Liver (tissue), 3 donors: ENCODE measurements around the gene REPS2.

ENCODE experiments used
- FOXA1 ChIP-seq: IDR thresholded peaks from 2 replicates; pipeline ENCODE4 v1.6.1; 2016; ENCODE audit warnings: antibody characterized with exemption
- GABPA ChIP-seq, 2 donors: IDR thresholded peaks in 1 of 2; conservative IDR thresholded peaks in 1 of 2; 2 replicates each; pipeline ENCODE4 v1.6.1; 2016; ENCODE audit warnings: antibody characterized with exemption in 2 of 2, mild to moderate bottlenecking in 1 of 2, moderate library complexity in 1 of 2
- RAD21 ChIP-seq, 2 donors: IDR thresholded peaks; 2 replicates each; pipeline ENCODE4 v1.6.1; 2016; ENCODE audit warnings: antibody characterized with exemption in 2 of 2, mild to moderate bottlenecking in 2 of 2
- YY1 ChIP-seq: IDR thresholded peaks from 2 replicates; pipeline ENCODE4 v1.6.1; 2016; ENCODE audit warnings: antibody characterized with exemption, mild to moderate bottlenecking
- TF ChIP-seq, protein P1 (sequence below): fragments of 150-350 bp; IDR thresholded peaks from 2 replicates; pipeline ENCODE4 v1.5.1; 2017; ENCODE audit warnings: improper control_type of control experiment, low read depth, low read length; ENCODE audit not compliant: missing input control
- TF ChIP-seq, protein P2 (sequence below): IDR thresholded peaks from 2 replicates; pipeline ENCODE4 v1.6.1; 2016; ENCODE audit warnings: antibody characterized with exemption, mild to moderate bottlenecking
- donor health status: healthy.
- donor health status: healthy.

DNA sequence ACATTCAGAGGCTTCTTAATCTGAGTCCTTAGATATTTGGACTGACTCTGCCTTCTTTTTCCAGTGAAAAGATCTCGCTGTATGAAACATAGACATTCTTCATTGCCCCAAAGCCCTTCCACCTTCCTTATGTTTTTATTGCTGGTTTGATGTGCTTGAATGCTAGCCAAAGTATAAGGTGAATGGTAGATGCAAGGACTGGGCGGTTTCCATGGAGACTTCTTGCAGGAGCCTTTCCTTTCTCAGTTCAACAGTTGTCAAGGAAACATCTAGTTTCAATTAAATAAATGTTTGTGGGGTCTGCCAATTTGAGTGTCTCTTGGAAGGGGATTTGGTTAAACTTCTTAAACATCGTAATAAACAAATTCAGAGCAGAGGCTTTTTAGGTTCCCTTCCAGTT is 46.0 kb downstream of the REPS2 start:
- TF ChIP-seq, protein P1, sequence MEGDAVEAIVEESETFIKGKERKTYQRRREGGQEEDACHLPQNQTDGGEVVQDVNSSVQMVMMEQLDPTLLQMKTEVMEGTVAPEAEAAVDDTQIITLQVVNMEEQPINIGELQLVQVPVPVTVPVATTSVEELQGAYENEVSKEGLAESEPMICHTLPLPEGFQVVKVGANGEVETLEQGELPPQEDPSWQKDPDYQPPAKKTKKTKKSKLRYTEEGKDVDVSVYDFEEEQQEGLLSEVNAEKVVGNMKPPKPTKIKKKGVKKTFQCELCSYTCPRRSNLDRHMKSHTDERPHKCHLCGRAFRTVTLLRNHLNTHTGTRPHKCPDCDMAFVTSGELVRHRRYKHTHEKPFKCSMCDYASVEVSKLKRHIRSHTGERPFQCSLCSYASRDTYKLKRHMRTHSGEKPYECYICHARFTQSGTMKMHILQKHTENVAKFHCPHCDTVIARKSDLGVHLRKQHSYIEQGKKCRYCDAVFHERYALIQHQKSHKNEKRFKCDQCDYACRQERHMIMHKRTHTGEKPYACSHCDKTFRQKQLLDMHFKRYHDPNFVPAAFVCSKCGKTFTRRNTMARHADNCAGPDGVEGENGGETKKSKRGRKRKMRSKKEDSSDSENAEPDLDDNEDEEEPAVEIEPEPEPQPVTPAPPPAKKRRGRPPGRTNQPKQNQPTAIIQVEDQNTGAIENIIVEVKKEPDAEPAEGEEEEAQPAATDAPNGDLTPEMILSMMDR = no peak
- TF ChIP-seq FOXA1 (no peak), YY1 (no peak), RAD21 (IDR thresholded peaks at IDR 0.05) (no peak), GABPA (IDR thresholded peaks at IDR 0.05 in 1 of 2, conservative IDR thresholded peaks at IDR 0.05 in 1 of 2) (no peak)
- TF ChIP-seq, protein P2, sequence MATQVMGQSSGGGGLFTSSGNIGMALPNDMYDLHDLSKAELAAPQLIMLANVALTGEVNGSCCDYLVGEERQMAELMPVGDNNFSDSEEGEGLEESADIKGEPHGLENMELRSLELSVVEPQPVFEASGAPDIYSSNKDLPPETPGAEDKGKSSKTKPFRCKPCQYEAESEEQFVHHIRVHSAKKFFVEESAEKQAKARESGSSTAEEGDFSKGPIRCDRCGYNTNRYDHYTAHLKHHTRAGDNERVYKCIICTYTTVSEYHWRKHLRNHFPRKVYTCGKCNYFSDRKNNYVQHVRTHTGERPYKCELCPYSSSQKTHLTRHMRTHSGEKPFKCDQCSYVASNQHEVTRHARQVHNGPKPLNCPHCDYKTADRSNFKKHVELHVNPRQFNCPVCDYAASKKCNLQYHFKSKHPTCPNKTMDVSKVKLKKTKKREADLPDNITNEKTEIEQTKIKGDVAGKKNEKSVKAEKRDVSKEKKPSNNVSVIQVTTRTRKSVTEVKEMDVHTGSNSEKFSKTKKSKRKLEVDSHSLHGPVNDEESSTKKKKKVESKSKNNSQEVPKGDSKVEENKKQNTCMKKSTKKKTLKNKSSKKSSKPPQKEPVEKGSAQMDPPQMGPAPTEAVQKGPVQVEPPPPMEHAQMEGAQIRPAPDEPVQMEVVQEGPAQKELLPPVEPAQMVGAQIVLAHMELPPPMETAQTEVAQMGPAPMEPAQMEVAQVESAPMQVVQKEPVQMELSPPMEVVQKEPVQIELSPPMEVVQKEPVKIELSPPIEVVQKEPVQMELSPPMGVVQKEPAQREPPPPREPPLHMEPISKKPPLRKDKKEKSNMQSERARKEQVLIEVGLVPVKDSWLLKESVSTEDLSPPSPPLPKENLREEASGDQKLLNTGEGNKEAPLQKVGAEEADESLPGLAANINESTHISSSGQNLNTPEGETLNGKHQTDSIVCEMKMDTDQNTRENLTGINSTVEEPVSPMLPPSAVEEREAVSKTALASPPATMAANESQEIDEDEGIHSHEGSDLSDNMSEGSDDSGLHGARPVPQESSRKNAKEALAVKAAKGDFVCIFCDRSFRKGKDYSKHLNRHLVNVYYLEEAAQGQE = no peak
